Liver (tissue), 9 donors: ENCODE data around the gene PCDHA5. TPM values are rescaled to one million over a fixed set of nuclear protein-coding genes. Genes with fewer than 3 reads are reported as not detected.
"Not testable (repeated sequence)": the region's sequence is repeated elsewhere in the genome, so short reads cannot be mapped to it uniquely, and the experiment has no call there.

ENCODE experiments used
- DNase-seq: peaks from one replicate; pipeline ENCODE4 v3.0.0-alpha.2; 2017; ENCODE audit warnings: low spot score
- H3K27ac ChIP-seq, 2 donors: one replicate each; pipeline ENCODE4 v1.7.0; 2013; ENCODE audit warnings: inconsistent platforms in 2 of 2, low read length in 2 of 2, control low read depth in 1 of 2, low read depth in 1 of 2, mild to moderate bottlenecking in 1 of 2
- H3K27me3 ChIP-seq, 4 donors: one replicate each; pipeline versions ENCODE4 v1.6.1 to v1.7.0; 2013; ENCODE audit warnings: low read length in 3 of 4, inconsistent platforms in 1 of 4, mild to moderate bottlenecking in 1 of 4, moderate library complexity in 1 of 4; ENCODE audit not compliant: control insufficient read depth in 4 of 4, insufficient read depth in 4 of 4
- H3K36me3 ChIP-seq, 4 donors: one replicate each; pipeline versions ENCODE4 v1.6.1 to v1.7.0; 2013; ENCODE audit warnings: low read length in 3 of 4, mild to moderate bottlenecking in 3 of 4, low read depth in 1 of 4, moderate library complexity in 1 of 4; ENCODE audit not compliant: control insufficient read depth in 4 of 4, insufficient read depth in 3 of 4
- H3K4me1 ChIP-seq, 4 donors: one replicate each; pipeline versions ENCODE4 v1.6.1 to v1.7.0; 2013; ENCODE audit warnings: low read length in 3 of 4, mild to moderate bottlenecking in 3 of 4, moderate library complexity in 1 of 4; ENCODE audit not compliant: control insufficient read depth in 4 of 4, insufficient read depth in 4 of 4
- H3K4me3 ChIP-seq, 3 donors: one replicate each; pipeline versions ENCODE4 v1.6.1 to v1.7.0; 2013; ENCODE audit warnings: low read length in 3 of 3, control low read depth in 1 of 3, low read depth in 1 of 3, mild to moderate bottlenecking in 1 of 3
- H3K9ac ChIP-seq, 2 donors: one replicate each; pipeline ENCODE4 v1.7.0; 2013; ENCODE audit warnings: low read length in 2 of 2, mild to moderate bottlenecking in 2 of 2, moderate library complexity in 2 of 2, control low read depth in 1 of 2, low read depth in 1 of 2
- H3K9me3 ChIP-seq, 4 donors: one replicate each; pipeline versions ENCODE4 v1.6.1 to v1.7.0; 2013; ENCODE audit warnings: low read length in 3 of 4; ENCODE audit not compliant: control insufficient read depth in 4 of 4
- ATF3 ChIP-seq: IDR thresholded peaks from 2 replicates; pipeline ENCODE4 v1.6.1; 2016; ENCODE audit warnings: antibody characterized with exemption
- CTCF ChIP-seq: fragments of 150-350 bp; IDR thresholded peaks from 2 replicates; pipeline ENCODE4 v1.5.1; 2017; ENCODE audit warnings: improper control_type of control experiment, low read depth, low read length; ENCODE audit not compliant: missing input control
- EGR1 ChIP-seq, 2 donors: IDR thresholded peaks; 2 replicates each; pipeline ENCODE4 v1.6.1; 2016 to 2018; ENCODE audit warnings: antibody characterized with exemption in 2 of 2, low read depth in 2 of 2
- FOXA1 ChIP-seq: IDR thresholded peaks from 2 replicates; pipeline ENCODE4 v1.6.1; 2016; ENCODE audit warnings: antibody characterized with exemption
- FOXA2 ChIP-seq: IDR thresholded peaks from 2 replicates; pipeline ENCODE4 v1.6.1; 2016; ENCODE audit warnings: antibody characterized with exemption
- GABPA ChIP-seq, 2 donors: IDR thresholded peaks in 1 of 2; conservative IDR thresholded peaks in 1 of 2; 2 replicates each; pipeline ENCODE4 v1.6.1; 2016; ENCODE audit warnings: antibody characterized with exemption in 2 of 2, mild to moderate bottlenecking in 1 of 2, moderate library complexity in 1 of 2
- HNF4A ChIP-seq, 2 donors: conservative IDR thresholded peaks; 2 replicates each; pipeline ENCODE4 v1.6.1; 2016; ENCODE audit warnings: antibody characterized with exemption in 2 of 2, mild to moderate bottlenecking in 2 of 2
- HNF4G ChIP-seq: IDR thresholded peaks from 2 replicates; pipeline ENCODE4 v1.6.1; 2016; ENCODE audit warnings: antibody characterized with exemption
- JUND ChIP-seq, 2 donors: IDR thresholded peaks; 2 replicates each; pipeline ENCODE4 v1.6.1; 2016; ENCODE audit warnings: antibody characterized with exemption in 2 of 2
- NR2F2 ChIP-seq: IDR thresholded peaks from 2 replicates; pipeline ENCODE4 v1.6.1; 2016; ENCODE audit warnings: antibody characterized with exemption
- RAD21 ChIP-seq, 2 donors: IDR thresholded peaks; 2 replicates each; pipeline ENCODE4 v1.6.1; 2016; ENCODE audit warnings: antibody characterized with exemption in 2 of 2, mild to moderate bottlenecking in 2 of 2
- REST ChIP-seq: IDR thresholded peaks from 2 replicates; pipeline ENCODE4 v1.6.1; 2016; ENCODE audit warnings: antibody characterized with exemption, mild to moderate bottlenecking
- RXRA ChIP-seq, 2 donors: IDR thresholded peaks; 2 replicates each; pipeline ENCODE4 v1.6.1; 2017 to 2018; ENCODE audit warnings: antibody characterized with exemption in 2 of 2, mild to moderate bottlenecking in 1 of 2
- SP1 ChIP-seq: IDR thresholded peaks from 2 replicates; pipeline ENCODE4 v1.6.1; 2018; ENCODE audit warnings: antibody characterized with exemption, mild to moderate bottlenecking
- TAF1 ChIP-seq: conservative IDR thresholded peaks from 2 replicates; pipeline ENCODE4 v1.6.1; 2016; ENCODE audit warnings: antibody characterized with exemption, mild to moderate bottlenecking
- YY1 ChIP-seq: IDR thresholded peaks from 2 replicates; pipeline ENCODE4 v1.6.1; 2016; ENCODE audit warnings: antibody characterized with exemption, mild to moderate bottlenecking
- WGBS: extraction: QIAGEN DNeasy Blood & Tissue Kit; methylation state at CpG from one replicate; pipeline ENCODE4 v1.1.7; 2013; 5-methylcytosine and 5-hydroxymethylcytosine counted together
- polyA plus RNA-seq, 2 donors: library from polyadenylated mRNA; stranded (reverse) in 1 of 2; unstranded in 1 of 2; fragments of 200-250 nt in 1 of 2; fragments of >200 nt in 1 of 2; fragmentation: Nextera tagmentation in 1 of 2; extraction: Ambion mirVana in 1 of 2; gene quantifications; one replicate each; pipeline versions ENCODE4 v1.2.1 to v1.2.3, GENCODE V29; 2013 to 2015
- total RNA-seq, 2 donors: library from RNA; depleted of rRNA; stranded (reverse); fragments of >200 nt; gene quantifications; one replicate each; pipeline ENCODE4 v1.2.3, GENCODE V29; 2014
- TF ChIP-seq, protein P1 (sequence below): IDR thresholded peaks from 2 replicates; pipeline ENCODE4 v1.6.1; 2016; ENCODE audit warnings: antibody characterized with exemption
- TF ChIP-seq, protein P2 (sequence below): IDR thresholded peaks from 2 replicates; pipeline ENCODE4 v1.6.1; 2016; ENCODE audit warnings: antibody characterized with exemption
- donor health status: healthy.
- donor health status: healthy.
- donor health status: healthy.
- donor health status: healthy.
- donor health status: healthy.

PCDHA5 gene
- total and polyA plus RNA-seq, 4 donors = under 0.01 TPM; not detected in 3

GRCh38 chr5:140806834-140807775 is 14.3 kb upstream of the PCDHA5 start, which contains the start of gene PCDHA4:
TSS of gene PCDHA4 (plus strand) at chr5:140807068.
- H3K9me3 ChIP-seq = peaks cover 29 to 51% (median 36%) of the 10 kb centered on the region in 4 donors
- TF ChIP-seq SP1 (no peak), REST (no peak), RAD21 (IDR thresholded peaks at IDR 0.05) (no peak), ATF3 (no peak), FOXA2 (no peak), HNF4A (conservative IDR thresholded peaks at IDR 0.05) (no peak), GABPA (IDR thresholded peaks at IDR 0.05 in 1 of 2, conservative IDR thresholded peaks at IDR 0.05 in 1 of 2) (no peak), EGR1 (IDR thresholded peaks at IDR 0.05; ENCODE audit: low read depth in 2 of 2) (no peak), TAF1 (no peak), HNF4G (no peak), CTCF (no peak), RXRA (IDR thresholded peaks at IDR 0.05) (no peak), FOXA1 (no peak), YY1 (no peak), NR2F2 (no peak), JUND (IDR thresholded peaks at IDR 0.05) (no peak)
- TF ChIP-seq, protein P1, sequence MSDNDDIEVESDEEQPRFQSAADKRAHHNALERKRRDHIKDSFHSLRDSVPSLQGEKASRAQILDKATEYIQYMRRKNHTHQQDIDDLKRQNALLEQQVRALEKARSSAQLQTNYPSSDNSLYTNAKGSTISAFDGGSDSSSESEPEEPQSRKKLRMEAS = no peak
- TF ChIP-seq, protein P2, sequence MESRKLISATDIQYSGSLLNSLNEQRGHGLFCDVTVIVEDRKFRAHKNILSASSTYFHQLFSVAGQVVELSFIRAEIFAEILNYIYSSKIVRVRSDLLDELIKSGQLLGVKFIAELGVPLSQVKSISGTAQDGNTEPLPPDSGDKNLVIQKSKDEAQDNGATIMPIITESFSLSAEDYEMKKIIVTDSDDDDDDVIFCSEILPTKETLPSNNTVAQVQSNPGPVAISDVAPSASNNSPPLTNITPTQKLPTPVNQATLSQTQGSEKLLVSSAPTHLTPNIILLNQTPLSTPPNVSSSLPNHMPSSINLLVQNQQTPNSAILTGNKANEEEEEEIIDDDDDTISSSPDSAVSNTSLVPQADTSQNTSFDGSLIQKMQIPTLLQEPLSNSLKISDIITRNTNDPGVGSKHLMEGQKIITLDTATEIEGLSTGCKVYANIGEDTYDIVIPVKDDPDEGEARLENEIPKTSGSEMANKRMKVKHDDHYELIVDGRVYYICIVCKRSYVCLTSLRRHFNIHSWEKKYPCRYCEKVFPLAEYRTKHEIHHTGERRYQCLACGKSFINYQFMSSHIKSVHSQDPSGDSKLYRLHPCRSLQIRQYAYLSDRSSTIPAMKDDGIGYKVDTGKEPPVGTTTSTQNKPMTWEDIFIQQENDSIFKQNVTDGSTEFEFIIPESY = no peak
- no peak for DNase-seq
- no peaks in the 10 kb centered on the region for H3K4me1 ChIP-seq
- H3K27me3 ChIP-seq = peaks cover 0 to 2% (median 0%) of the 10 kb centered on the region in 4 donors
- H3K9ac ChIP-seq = no peak within 1 kb of the TSS
- H3K27ac ChIP-seq = no peak within 1 kb of the TSS
- H3K4me3 ChIP-seq = peak within 1 kb of the TSS in 2 of 3 donors; percentile 7 to 8
- WGBS = 23% methylated on average over 47 of the region's 47 CpGs
- no peaks in the 10 kb centered on the region for H3K36me3 ChIP-seq

GRCh38 chr5:140808241-140808888 is 13.0 kb upstream of the PCDHA5 start:
- not testable (repeated sequence) for H3K27ac ChIP-seq, H3K4me1 ChIP-seq, H3K36me3 ChIP-seq, H3K27me3 ChIP-seq, H3K4me3 ChIP-seq, DNase-seq, H3K9ac ChIP-seq
- 57% methylated on average over 62 of the region's 62 CpGs for WGBS
- H3K9me3 ChIP-seq = peaks cover 21 to 42% (median 24%) of the 10 kb centered on the region in 4 donors
